ENCODE results near the gene PARD3B.

The PARD3B gene

DNA sequence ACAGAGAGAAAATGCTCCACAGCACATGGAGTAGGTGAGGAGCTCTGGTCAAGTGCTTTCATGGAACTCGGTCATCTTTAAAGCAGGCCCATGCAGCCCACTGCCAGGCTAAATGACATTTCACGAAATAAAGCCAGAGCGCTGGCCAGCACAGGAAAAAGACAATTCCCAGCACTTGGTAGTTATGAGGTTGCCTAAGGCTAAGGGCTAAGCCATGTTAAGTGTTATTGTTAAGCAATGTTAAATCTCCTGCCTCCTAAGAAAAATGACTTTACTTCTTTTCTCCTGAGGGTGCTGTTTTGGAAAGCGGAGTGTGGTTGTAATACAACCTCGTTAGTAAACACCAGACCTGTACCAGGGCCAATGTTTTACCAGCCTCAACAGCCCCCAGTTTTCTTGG lies 1011.1 kb downstream of the PARD3B start:
- DNase-seq, result no peak

DNA sequence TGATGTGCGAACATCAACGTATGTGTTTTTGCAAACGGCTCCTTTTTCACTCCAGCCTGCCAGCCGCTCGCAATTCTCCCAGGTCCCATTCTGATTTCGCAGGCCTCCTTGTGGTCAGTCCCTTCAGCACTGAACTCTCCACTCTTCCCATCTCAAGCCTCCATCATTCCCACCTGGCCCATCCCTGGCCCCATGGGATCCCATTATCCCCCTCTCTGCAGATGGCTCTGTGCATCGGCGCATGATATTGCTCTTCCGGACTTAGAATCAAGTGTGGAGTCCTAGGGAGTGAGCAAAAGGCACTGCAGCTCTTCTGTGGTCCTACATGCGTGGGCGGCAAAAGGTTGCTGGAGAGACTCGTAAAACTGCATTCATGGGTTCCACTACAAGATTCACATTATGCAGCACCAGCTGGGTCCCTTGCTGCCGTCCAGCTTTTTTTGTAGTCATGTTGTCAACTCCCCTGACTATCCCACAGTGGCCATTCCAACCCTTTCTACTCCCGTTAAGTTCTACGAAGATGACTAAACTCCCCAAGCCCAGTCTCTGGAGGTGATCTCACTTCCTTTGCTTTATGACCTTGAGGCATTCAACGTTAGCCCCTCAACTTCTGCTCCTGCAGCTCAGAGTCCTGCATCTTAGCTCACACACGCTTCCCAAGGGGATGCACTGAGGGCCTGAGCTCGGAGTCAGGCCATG lies 1011.7 kb downstream of the PARD3B start:
- DNase-seq, result no peak

DNA sequence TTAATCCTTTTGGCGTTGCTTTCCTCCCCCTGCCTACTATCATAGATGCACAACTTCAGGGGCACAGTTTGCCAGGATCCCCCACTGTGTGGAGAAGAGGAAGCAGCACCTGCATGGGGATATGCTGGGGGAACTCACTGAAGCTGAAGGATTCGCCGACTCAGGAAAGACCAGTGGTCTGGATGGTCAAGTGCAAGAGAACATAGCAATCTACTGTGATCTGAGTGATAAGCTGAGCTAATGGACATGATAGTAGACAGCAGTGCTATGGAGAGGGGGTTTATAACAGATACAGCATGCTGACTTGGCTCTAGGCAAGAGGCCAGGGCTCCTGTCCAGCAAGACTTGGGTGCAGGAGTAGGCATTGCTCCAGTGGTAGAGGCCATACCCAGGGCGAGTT lies 1012.6 kb downstream of the PARD3B start:
- DNase-seq, result no peak

DNA sequence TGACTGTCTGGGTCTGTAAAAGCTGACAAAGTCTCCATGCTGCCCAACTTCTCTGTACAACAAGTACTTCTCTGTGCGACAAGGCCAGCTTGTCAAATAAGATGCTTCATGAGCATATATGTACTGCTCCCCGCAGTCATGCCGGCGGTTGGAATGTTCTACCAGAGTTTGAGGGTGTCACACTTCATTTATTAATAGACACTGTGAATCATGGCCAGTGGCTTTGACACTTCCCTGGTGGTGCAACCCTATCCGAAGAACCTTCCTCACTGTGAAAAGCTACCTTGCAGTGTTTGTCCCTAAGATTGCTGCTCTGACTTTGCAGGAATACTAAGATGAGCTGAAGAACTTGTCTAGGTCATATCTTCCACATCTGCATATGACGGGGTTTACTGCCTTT lies 1016.2 kb downstream of the PARD3B start:
- no peak for DNase-seq

DNA sequence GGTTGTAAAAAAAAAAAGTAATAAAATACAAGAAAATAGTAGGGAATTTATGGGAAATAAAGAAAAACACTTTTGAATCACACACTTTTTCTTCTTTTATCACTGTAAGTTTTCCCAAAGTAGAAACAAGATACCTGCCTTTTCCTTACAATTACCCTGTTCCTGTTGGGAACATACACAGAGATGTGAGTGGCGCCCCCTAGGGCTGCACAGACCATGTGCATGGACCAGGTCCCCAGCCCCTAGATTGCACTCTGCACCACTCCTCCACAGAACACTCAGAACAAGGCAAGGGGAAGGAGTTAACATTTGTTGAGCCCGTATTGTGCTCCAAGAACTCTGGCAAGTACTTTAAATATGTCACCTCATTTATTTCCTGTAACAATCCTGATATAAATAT lies 1018.4 kb downstream of the PARD3B start:
- peak; percentile 13 to 21 for DNase-seq

DNA sequence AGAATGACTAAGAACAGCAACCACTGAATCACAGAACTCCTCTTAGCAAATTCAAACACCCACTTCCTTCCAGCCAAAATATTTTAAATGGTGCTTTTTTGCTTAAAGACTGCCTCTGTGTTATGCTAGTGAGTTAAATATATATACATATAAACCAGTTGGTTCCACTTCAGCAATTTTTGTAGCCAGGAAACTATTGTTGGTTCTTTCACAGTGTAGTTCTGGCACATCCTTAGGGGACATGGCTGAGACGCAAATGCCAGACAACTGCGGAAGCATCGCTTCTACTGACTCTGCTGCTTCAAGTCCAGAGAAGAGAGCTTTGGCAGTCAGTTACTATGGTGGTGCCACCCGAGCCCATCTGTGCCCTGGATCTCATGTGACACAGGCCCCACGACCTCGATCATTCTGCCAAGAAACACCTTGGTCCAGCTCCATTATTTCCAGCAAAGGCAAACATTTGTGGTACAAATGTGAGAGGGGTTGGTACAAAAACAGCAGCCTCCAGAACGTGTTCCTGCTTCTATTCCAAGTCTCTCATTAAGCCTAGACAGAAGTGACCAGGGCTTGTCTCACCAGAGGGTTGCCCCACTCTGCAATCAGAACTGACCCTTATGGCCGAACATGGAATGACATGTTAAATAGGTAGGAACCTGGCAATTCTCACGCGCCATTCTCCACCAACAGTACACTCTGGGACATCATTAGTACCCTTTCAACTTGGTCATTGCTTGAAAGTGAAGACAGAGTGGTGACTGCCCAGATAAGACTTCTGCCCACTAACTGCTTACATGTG lies 1019.3 kb downstream of the PARD3B start:
- no peak for DNase-seq

DNA sequence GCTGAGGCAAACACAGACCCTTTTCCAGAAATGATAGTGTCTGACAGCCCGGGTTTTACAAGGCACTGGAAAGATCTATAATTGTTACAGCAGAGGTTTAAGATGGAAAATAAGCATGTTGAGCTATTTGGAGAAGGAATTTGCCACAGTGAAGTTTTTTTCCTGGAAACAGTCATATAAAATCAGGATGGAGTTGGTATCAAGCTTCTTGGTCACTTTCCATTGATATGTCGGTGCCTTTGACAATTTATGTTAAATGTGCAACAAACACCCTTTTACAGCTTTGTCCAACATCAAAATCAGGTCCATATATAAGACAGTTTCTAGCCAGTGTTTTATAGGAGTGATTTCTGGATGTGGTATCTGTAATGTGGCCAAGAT lies 1019.9 kb downstream of the PARD3B start:
- DNase-seq, result no peak

DNA sequence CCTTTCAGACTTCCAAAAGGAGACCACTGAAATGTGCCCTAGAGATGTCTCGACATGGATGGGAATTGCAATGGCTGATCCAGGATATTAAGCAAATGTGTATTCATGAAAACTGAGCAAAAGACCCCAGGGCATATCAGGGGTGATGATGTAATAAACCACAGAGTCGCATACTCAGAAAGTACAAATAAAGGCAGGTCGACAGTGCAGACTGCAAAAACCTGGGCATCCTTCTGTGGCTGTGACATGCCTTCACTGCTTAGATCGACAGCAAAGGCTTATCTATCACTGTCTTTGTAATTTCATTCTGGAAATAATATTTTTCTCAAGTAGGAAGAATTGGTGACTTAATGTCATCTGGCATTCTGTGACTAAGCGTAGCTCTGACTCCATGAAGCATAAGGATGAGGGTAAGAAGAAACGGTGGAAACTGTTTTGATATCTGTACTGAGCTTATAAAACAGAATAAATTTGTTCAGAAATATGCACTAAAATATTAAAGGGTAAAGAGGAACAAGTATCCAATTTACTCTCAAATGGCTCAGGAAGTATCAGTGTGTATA lies 1021.4 kb downstream of the PARD3B start:
- DNase-seq, result no peak

DNA sequence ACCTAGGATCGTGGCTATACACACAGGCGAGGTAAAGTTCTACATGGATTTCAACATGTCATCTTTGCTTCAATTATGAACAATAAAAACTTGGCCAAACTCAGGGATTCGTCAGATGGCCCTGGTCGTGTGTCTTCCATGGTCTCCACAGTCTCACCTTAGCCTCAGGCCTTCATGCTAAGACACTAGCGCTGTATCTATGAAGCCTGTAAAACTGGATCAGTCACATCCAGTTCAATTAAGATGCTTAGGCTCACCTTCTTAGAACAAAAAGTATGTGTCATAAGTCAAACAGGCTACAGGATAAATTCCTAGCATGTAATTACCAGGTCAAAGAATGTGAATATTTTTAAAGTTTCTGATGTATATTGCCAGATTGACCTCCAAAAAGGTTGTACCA lies 1023.3 kb downstream of the PARD3B start:
- DNase-seq, result no peak

DNA sequence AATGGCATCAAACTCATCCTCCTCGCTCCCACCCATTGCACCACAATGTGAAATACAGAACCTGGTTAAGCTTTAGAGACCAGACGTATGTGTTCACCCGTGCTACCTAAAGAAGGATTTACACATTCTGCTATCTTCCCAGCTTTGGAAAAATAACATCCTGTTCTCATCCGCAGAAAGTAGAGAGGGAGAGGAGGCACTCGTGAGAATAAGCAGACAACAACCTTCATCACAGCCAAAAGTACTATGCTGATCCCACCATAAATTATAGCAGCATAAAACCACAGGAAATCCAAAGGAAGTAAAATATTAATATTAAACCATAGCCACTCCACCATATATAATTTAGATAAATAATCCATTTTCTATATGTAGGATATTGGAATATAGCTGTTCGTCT lies 1025.4 kb downstream of the PARD3B start:
- DNase-seq, result no peak

DNA sequence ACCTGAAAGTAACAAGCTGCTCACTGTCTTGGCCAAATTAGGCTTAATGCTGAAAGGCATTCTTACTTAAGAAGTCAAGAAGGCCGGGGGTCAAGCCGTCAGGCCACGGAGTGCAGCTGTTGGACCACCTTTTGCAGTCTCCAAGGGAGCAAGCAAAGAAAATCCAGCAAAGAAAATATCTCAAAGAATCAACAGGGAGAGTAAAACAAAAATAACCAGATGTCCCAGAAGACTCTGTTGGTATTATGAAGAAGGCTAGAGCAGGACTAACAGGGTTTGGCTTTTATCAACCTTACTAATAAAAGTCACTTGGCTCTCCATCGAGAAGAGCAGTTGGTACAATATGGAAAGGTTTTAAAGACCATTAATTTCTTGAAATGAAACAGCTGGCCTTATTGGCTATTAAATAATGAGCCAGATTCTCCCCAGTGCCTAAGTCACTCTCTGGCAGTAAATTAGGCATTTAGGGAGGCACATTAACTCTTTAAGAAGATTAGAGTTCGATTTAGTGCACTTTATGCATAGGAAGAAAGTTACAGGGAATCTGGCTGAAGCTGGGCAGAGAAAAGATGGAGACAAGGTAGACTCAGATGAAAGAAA lies 1026.2 kb downstream of the PARD3B start:
- DNase-seq, result no peak

DNA sequence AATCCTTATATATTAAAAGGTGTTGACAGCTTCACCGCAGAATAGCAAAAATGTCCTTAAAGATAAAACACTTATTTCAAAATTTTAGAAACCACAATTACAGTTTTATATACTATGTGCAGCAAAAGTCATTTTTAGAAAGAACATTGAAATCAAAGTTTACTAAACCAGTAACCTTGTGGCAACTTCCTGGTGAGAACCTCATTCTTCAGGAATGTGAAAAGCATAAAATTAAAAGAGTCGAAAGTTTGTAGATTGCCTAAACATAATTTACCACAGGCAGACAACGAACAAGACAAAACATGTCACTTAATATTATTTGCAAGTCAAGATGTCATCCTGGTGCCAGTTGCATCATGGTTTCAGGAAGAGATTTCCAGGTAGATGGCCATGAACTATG lies 1028.7 kb downstream of the PARD3B start:
- no peak for DNase-seq

DNA sequence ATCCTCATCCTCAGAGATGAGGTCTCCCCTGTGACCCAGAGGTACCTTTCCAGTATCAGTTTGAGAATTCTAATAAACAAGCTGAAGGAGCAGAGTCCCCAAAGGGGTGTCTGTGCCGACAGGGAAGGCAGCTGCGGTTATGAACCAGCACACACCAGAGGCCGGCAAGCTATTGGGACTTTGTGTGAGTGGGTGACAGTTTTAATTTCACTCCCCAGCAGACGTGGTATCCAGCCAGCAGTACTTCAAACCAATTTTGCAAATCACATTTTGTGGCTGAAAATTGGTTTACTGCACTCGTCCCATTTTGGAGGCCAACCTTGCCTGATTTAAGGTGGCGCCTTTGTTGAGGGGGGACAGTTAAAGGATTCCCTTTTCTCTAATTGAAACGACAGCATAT lies 1034.1 kb downstream of the PARD3B start:
- DNase-seq, result no peak

DNA sequence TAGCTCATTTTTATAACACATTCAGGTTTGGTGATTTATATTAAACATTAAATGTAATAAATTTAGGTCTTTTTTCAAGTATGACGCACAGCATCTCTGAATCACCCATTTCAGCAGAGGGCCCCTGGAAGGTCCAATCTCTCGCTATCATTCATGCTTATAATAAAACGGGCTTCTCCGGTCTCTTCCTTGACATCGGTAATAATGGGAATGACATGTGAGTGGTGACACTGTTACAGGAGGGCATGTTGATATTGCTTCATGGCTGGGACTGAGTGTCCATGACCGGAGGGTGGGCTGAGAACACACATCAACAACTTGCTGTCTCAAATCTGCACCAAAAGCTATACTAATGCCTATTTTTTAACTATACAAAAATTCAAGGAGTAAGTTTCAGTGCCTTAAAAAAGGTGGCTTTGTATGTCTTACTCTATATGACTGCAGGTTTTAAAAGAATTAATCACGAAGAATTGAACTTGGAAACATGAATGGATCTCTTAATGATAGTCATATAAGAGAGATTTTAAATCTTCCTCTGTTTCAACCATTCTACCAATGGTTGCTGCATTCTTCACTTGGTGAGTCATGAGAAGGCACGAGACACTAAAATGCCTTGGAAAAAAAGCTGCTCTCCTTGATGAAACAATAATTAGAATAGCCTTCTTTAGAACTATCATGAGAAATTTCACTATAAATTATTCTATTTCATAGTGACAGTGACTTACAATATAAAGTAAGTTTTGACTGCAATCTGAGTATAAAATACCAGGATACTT lies 1035.1 kb downstream of the PARD3B start:
- no peak for DNase-seq

DNA sequence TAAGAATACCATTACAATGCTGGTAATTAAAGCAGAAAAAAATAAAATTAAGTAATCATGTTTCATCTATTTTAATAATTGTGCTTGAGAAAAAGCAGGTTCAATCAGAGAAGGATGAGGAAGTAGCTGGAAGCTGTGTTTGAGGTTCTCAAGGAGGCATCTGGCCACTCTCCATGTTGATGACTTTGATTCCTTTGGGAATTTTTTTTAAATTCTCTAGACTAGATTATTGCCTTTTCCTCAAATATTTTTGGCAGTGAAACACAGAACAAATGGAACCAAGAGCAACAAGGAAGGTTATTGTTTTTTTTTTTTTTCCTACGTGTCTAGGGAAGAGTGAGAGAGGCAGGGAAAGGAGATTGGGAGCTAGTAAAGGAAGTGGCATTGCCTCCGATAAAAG lies 1037.1 kb downstream of the PARD3B start:
- no peak for DNase-seq

DNA sequence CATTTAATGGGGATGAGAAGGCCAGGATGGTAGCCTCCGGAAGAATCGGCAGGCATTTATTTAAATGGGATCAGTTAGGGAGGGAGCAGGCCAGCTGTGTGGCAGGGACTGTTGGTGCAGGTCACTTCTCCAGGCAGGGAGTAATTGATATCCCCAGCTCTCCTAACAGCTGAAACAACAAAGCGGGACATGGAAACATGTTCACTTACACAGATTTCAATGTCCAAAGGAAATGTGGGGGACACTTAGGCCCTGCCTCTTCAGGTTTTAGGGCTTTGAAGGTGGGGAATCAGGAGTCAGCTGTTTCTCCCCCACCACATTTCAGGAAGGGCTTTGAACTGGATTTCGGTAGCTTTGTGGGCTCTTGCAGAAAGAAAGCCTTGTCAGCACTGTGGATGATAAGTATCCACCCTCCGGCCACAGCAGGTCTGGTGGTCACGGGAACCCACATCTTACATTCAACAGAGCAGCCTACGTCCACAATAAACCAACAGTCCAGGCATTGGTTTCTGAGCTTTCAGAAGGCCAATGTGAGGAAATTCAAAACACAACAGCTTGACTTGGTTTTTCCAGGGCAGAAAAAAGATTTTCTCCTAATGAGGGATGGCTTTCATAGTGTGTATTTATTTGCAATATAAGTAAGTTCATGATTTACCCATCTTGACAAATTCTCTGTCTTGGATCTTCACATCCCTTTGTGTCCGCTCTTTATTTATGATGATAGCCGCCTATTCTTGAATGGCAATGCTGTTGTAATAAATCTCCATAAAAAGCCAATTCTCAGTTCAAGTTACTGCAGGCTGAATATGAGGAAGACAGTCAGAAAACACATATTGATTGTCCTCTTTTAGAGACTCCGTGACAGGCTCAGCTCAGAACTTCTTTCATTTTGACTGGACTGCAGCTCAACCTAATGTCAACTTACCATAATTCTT lies 1040.4 kb downstream of the PARD3B start:
- no peak for DNase-seq

DNA sequence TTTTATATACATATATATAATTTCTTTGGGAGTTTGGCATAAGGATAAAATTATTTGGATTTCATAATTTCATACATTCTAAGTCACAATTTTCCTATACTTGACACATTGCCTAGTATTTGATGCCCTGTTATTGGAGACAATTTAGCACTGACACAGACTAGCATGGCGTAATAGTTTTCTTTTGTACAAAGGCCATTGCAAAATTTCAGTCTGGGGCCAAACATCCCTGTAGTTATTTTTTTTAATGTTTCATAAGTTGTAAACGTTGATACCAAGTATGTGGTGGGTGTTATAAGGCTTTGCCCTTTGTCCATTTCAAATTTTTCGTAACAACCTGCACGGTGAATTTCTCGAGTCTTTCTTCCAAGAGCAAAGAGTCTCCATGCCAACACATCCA lies 1041.4 kb downstream of the PARD3B start:
- no peak for DNase-seq

DNA sequence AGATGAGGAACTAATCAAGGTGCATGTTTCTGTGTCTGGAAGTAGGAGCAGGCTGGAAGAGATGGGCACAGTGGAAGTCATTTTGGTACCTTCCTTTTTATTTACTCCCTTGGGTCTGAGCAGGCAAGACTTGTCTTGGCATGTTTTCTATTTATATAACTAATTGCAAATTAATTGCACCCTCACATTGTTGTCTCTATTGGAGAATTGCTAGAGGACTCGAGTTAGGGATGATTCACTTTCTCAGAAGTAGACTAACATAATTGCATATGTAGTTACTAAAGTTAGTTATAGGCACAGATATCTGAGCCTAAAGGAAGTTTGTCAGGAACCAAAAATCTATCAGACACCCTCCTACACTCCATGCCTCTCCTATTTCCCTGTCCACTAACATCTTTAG lies 1044.2 kb downstream of the PARD3B start:
- DNase-seq, result no peak

DNA sequence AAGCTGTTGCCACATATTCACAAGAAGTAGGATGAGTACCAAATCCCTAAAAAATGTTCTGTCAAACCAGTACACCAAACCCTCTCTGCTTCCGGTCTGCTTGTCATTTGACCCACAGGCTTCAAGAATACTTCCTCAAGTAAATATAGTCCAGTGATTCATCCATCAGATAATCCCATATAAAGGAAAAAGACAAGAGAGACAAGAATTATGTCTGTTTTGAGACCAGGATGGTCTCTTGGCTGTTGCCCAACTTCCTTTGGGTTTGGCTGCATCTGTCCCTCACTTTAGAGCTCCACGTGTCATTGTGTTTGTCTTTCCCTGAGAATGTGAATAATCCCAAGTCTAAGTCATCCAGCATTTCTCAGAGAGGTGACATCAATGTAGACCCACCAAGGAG lies 1045.5 kb downstream of the PARD3B start:
- no peak for DNase-seq

DNA sequence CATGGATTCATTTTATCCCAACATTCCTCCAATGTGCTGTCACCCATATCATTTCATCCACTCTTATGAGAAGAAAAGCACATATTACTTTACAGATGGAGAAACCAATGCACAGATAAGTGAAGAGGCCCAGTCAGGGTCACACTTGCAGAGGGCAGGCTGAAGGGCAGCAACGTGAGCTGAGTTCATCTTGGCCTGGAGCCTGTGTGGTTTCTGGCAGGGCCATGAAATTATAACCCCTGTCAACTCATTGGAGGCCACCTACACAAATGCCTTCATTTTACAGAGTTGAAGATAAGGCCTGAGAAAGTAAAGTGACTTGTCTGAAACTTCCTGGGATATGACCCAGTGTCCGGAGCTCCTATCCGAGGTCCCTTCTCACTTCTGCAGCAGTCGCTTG lies 1048.6 kb downstream of the PARD3B start:
- no peak for DNase-seq

DNA sequence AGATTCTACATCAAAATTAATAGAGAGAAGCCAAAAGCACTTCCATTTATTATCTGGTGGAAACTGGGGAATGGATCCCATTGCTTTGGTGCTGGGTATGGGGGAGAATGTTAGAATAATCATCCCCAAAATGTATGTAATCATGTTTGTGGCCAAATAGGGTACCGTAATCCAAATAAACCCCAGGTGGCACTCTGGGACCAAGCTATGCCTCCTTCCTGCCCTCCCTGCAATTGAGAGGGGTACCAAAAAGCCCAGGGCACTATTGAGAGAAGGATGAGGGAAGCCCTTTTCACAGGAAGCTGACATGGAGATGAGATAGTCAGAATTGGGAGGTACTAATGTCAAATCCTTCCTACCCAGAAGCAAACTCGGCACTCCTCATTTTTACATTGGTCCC lies 1051.3 kb downstream of the PARD3B start:
- no peak for DNase-seq

Data from stimulated activated CD4-positive, alpha-beta T cell treated with anti-CD3 and anti-CD28 coated beads, Interleukin-2, amount 100 ng/mL, for 48 hours (primary cell).